HepG2 (cell line): ENCODE measurements around the gene FNIP2. TPM values are rescaled to one million over a fixed set of nuclear protein-coding genes. Genes with fewer than 3 reads are reported as not detected.
A peak's percentile ranks its signal among the peaks of the same experiment; 100 is the strongest.

Experiments used
- ATAC-seq: fragments of 200-7000 bp; cut with Tn5 transposase; 3 replicates; pipeline ENCODE4 v1.9.1; 2020; ENCODE audit warnings: mild to moderate bottlenecking, moderate library complexity
- BruUV-seq: library from RNA; stranded (reverse); fragments of 400-500 nt; replicated peaks from 2 replicates; lab custom pipeline; 2021; lab: Mats Ljungman, UMichigan
- CTCF ChIA-PET: fragments of 300-600 bp; formaldehyde crosslinking; extraction: SDS; loops from one replicate; lab custom pipeline; 2021; ENCODE audit warnings: low total read pairs, inconsistent platforms, low intra/inter-chr PET ratio; lab: Yijun Ruan, JAX
- POLR2A ChIA-PET: fragments of 350-600 bp; sonication (Branson Sonifier 250); formaldehyde crosslinking; loops from one replicate; lab custom pipeline; 2020; ENCODE audit warnings: antibody characterized with exemption, inconsistent platforms; lab: Yijun Ruan, JAX
- DNase-seq: peaks from one replicate; pipeline ENCODE4 v3.0.0-alpha.2; 2015; ENCODE audit warnings: low spot score
- FAIRE-seq: peaks from 3 replicates; lab custom pipeline; 2011; peaks lifted over from hg19 to GRCh38; lab: Jason Lieb, UNC
- H2AFZ ChIP-seq: one replicate; pipeline ENCODE4 v1.6.1; 2011; ENCODE audit warnings: low read length, inconsistent platforms
- H3K27ac ChIP-seq: fragments of 300-600 bp; 3 replicates; pipeline ENCODE4 v1.8.0; 2011; ENCODE audit warnings: mixed run types, mild to moderate bottlenecking, mixed read lengths, low read length, inconsistent platforms; ENCODE audit not compliant: insufficient read depth; ENCODE audit errors: extremely low read length
- H3K27me3 ChIP-seq, 2 experiments: fragments of 200-600 bp in 1 of 2; 2 replicates in 1 of 2; 3 replicates in 1 of 2; pipeline versions ENCODE4 v1.6.0 to v1.8.0; 2011; ENCODE audit warnings: low read length in 2 of 2, mild to moderate bottlenecking in 2 of 2, moderate library complexity in 2 of 2, inconsistent platforms in 1 of 2; ENCODE audit not compliant: insufficient read depth in 2 of 2, control insufficient read depth in 1 of 2
- H3K36me3 ChIP-seq, 2 experiments: fragments of 200-600 bp in 1 of 2; replicated peaks in 1 of 2; 2 replicates in 1 of 2; 3 replicates in 1 of 2; pipeline versions ENCODE4 v1.5.1 to v1.8.0; 2011; ENCODE audit warnings: low read length in 2 of 2, inconsistent platforms in 1 of 2; ENCODE audit not compliant: insufficient read depth in 2 of 2, control insufficient read depth in 1 of 2
- H3K4me1 ChIP-seq: 2 replicates; pipeline ENCODE4 v1.5.1; 2012; ENCODE audit warnings: low read length, inconsistent platforms; ENCODE audit not compliant: insufficient read depth
- H3K4me2 ChIP-seq: 2 replicates; pipeline ENCODE4 v1.6.0; 2011; ENCODE audit warnings: low read depth, low read length, inconsistent platforms
- H3K4me3 ChIP-seq, 3 experiments: fragments of 200-600 bp in 1 of 3; sonication (generic), shearing (Covaris generic) in 1 of 3; replicated peaks in 1 of 3; 2 replicates each; pipeline ENCODE4 v1.5.1; 2011 to 2016; ENCODE audit warnings: low read length in 3 of 3, inconsistent platforms in 2 of 3, low read depth in 2 of 3, mild to moderate bottlenecking in 2 of 3, control low read depth in 1 of 3, mixed read lengths in 1 of 3; ENCODE audit not compliant: insufficient read depth in 1 of 3
- H3K79me2 ChIP-seq: one replicate; pipeline ENCODE4 v1.6.1; 2011; ENCODE audit warnings: low read length, inconsistent platforms; ENCODE audit not compliant: insufficient read depth
- H3K9ac ChIP-seq: 2 replicates; pipeline ENCODE4 v1.6.0; 2011; ENCODE audit warnings: mild to moderate bottlenecking, low read depth, low read length, inconsistent platforms; ENCODE audit not compliant: insufficient read depth
- H3K9me3 ChIP-seq: 2 replicates; pipeline ENCODE4 v1.5.1; 2012; ENCODE audit warnings: mild to moderate bottlenecking, low read length
- H4K20me1 ChIP-seq: 2 replicates; pipeline ENCODE4 v1.6.0; 2011; ENCODE audit warnings: inconsistent platforms, mild to moderate bottlenecking, low read length, moderate library complexity; ENCODE audit not compliant: insufficient read depth
- DPF2 ChIP-seq: sonication (generic); formaldehyde crosslinking; IDR thresholded peaks from 2 replicates; pipeline ENCODE4 v1.4.0; 2020; ENCODE audit warnings: mild to moderate bottlenecking, low read depth, missing genetic modification reagents, borderline replicate concordance
- FOSL2 ChIP-seq: sonication (generic); formaldehyde crosslinking; IDR thresholded peaks from 2 replicates; pipeline ENCODE4 v1.4.0; 2020; ENCODE audit warnings: missing genetic modification reagents
- FOXK2 ChIP-seq: fragments of 450-650 bp; IDR thresholded peaks from 2 replicates; pipeline ENCODE4 v1.6.1; 2016
- MAFF ChIP-seq: IDR thresholded peaks from 2 replicates; pipeline ENCODE4 v1.6.1; 2011; ENCODE audit warnings: low read depth, low read length, improper control_type of control experiment
- MAFK ChIP-seq, 2 experiments: IDR thresholded peaks in 1 of 2; conservative IDR thresholded peaks in 1 of 2; 2 replicates each; pipeline ENCODE4 v1.6.1; 2011; ENCODE audit warnings: improper control_type of control experiment in 2 of 2, low read length in 2 of 2
- SOX6 ChIP-seq, 2 experiments: fragments of 450-650 bp in 1 of 2; sonication (generic) in 1 of 2; formaldehyde crosslinking in 1 of 2; IDR thresholded peaks; 2 replicates each; pipeline versions ENCODE4 v1.4.0 to v1.6.1; 2017 to 2020; ENCODE audit warnings: antibody characterized with exemption in 1 of 2, mild to moderate bottlenecking in 1 of 2, missing genetic modification reagents in 1 of 2
- ZNF124 ChIP-seq: sonication (generic); formaldehyde crosslinking; IDR thresholded peaks from 2 replicates; pipeline ENCODE4 v1.4.0; 2020; ENCODE audit warnings: missing genetic modification reagents
- ZNF160 ChIP-seq: sonication (generic); formaldehyde crosslinking; IDR thresholded peaks from 2 replicates; pipeline ENCODE4 v1.8.0; 2022; ENCODE audit warnings: mild to moderate bottlenecking, inconsistent platforms, missing genetic modification reagents
- ZNF790 ChIP-seq: sonication (generic); formaldehyde crosslinking; IDR thresholded peaks from 2 replicates; pipeline ENCODE4 v1.8.0; 2022; ENCODE audit warnings: missing genetic modification reagents, mild to moderate bottlenecking, borderline replicate concordance
- WGBS: methylation state at CpG from one replicate; pipeline ENCODE4 v1.1.6; 2017; ENCODE audit warnings: low lambda C conversion rate; 5-methylcytosine and 5-hydroxymethylcytosine counted together
- in situ Hi-C: cut with HindIII; loops from 2 replicates; pipeline ENCODE4 v1.10.0; 2017; ENCODE audit warnings: low pct_unique_long_range_greater_than_20kb; ENCODE audit not compliant: extremely low pct_ligation_motif_present
- intact Hi-C: fragments of 100-400 bp; cut with micrococcal nuclease; formaldehyde crosslinking; loops from one replicate; pipeline ENCODE4 v1.10.0; 2022; ENCODE audit not compliant: unreplicated experiment
- polyA plus RNA-seq, 8 experiments: library from polyadenylated mRNA; depleted of rRNA in 3 of 8; stranded (reverse) in 7 of 8; unstranded in 1 of 8; fragments of >200 nt; fragmentation: Illumina TruSeq in 4 of 8; extraction: Trizol in 4 of 8; gene quantifications; 2 replicates each; pipeline versions ENCODE4 v1.2.1 to v1.2.3, GENCODE V29; 2011 to 2016; ENCODE audit warnings: low read depth in 4 of 8, missing spikeins in 1 of 8, mixed read lengths in 1 of 8; ENCODE audit not compliant: insufficient read depth in 1 of 8
- total RNA-seq, 5 experiments: library from RNA; depleted of rRNA; stranded (reverse); fragments of >200 nt; fragmentation: Illumina TruSeq; extraction: Trizol; gene quantifications; 2 replicates each; pipeline ENCODE4 v1.2.3, GENCODE V29; 2016; ENCODE audit warnings: low read depth in 1 of 5
- TF ChIP-seq, protein P1 (sequence below): sonication (generic); formaldehyde crosslinking; IDR thresholded peaks from 2 replicates; pipeline ENCODE4; 2020; ENCODE audit warnings: missing genetic modification reagents, mild to moderate bottlenecking, borderline replicate concordance

The FNIP2 gene
- total and polyA plus RNA-seq, 2 of the 13 experiments (the other 11 are each of a cell fraction or from before 2014, with no cell fraction given) = 15.5 to 21.0 TPM

DNA sequence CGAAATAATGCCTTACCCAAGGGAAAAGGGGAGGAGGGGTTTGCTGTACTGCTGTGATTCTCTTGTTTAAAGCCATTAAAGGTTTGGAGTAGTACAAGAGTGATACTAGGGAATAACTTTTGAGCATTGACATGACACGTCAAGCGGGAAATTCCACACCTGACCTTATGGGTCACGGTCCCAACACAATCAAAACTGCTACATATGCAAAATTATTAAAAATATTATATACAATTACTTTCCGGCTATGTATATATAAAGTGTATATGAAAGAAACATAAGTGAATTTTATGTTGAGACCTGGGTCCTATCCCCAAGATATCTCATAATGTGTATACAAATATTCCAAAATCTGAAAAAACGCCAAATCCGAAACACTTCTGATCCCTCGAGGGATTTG lies 21.0 kb downstream of the FNIP2 start:
- no peak overlapping the region for H3K4me2 ChIP-seq
- WGBS = 97% methylated on average over 8 of the region's 8 CpGs
- H3K9me3 ChIP-seq = no peaks in the 10 kb centered on the region
- H3K27ac ChIP-seq = no peak overlapping the region
- no peaks in the 10 kb centered on the region for H3K36me3 ChIP-seq
- ATAC-seq (no peak), FAIRE-seq (no peak), DNase-seq (no peak)
- no TSS peak for BruUV-seq
- POLR2A ChIA-PET = no interaction called here
- no peaks in the 10 kb centered on the region; the same call in none of the 2 replicates for H4K20me1 ChIP-seq
- no peak overlapping the region for H3K9ac ChIP-seq
- H3K27me3 ChIP-seq = no peaks in the 10 kb centered on the region
- H2AFZ ChIP-seq = no peak overlapping the region
- H3K4me3 ChIP-seq = no peak overlapping the region
- in situ Hi-C loops = no loop called here
- intact Hi-C loops = no loop called here
- TF ChIP-seq MAFK (conservative IDR thresholded peaks at IDR 0.05 in 1 of 2, IDR thresholded peaks at IDR 0.05 in 1 of 2; ENCODE audit: low read length in 2 of 2) (peak in 1 of 2 experiments; percentile 59; a peak in 3 of 4 replicates), MAFF (0 out of 2 replicates have a peak, but pooled peaks have one; percentile 6)
- TF ChIP-seq, protein P1, sequence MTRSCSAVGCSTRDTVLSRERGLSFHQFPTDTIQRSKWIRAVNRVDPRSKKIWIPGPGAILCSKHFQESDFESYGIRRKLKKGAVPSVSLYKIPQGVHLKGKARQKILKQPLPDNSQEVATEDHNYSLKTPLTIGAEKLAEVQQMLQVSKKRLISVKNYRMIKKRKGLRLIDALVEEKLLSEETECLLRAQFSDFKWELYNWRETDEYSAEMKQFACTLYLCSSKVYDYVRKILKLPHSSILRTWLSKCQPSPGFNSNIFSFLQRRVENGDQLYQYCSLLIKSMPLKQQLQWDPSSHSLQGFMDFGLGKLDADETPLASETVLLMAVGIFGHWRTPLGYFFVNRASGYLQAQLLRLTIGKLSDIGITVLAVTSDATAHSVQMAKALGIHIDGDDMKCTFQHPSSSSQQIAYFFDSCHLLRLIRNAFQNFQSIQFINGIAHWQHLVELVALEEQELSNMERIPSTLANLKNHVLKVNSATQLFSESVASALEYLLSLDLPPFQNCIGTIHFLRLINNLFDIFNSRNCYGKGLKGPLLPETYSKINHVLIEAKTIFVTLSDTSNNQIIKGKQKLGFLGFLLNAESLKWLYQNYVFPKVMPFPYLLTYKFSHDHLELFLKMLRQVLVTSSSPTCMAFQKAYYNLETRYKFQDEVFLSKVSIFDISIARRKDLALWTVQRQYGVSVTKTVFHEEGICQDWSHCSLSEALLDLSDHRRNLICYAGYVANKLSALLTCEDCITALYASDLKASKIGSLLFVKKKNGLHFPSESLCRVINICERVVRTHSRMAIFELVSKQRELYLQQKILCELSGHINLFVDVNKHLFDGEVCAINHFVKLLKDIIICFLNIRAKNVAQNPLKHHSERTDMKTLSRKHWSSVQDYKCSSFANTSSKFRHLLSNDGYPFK (CRISPR knock-in tag) = no peak
- peaks cover 80% of the 10 kb centered on the region for H3K79me2 ChIP-seq
- H3K4me1 ChIP-seq = peaks cover 69% of the 10 kb centered on the region
- CTCF ChIA-PET = no interaction called here

DNA sequence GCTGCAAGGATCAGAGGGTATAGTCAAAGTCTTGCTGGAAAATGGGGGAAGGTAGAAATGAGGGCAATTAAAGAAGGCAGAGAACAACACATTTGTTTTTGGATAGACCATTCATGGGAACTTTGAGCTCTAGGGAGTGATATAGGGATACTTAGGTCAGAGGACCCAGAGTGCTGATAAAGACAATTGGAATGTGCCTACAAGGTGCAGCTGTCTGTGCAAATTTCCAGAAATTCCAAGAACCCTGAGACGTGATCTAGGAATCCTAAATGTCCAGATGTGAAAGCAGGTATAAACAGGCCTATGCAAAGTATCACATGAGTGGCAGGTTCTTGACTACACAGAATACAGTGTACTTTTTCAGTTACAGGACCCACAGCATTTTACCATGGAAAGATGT lies 24.2 kb downstream of the FNIP2 start:
- Histone ChIP-seq H3K79me2 (peaks cover 72% of the 10 kb centered on the region), H3K4me3 (no peak overlapping the region), H3K9me3 (no peaks in the 10 kb centered on the region), H3K27ac (no peak overlapping the region), H3K27me3 (no peaks in the 10 kb centered on the region), H3K9ac (no peak overlapping the region), H3K4me1 (peaks cover 51% of the 10 kb centered on the region), H2AFZ (no peak overlapping the region), H3K4me2 (no peak overlapping the region), H3K36me3 (0 out of 5 replicates have a peak, but pooled peaks cover 0 to 4% of the 10 kb centered on the region in 2 experiments), H4K20me1 (no peaks in the 10 kb centered on the region; the same call in none of the 2 replicates)
- in situ Hi-C loops (no loop called here), intact Hi-C loops (no loop called here)
- CTCF ChIA-PET = no interaction called here
- no peak for FAIRE-seq
- WGBS = 88% methylated on average over 1 of the region's 1 CpG
- BruUV-seq = no TSS peak
- DNase-seq = no peak
- ATAC-seq = peak; percentile 44
- TF ChIP-seq FOSL2 (CRISPR knock-in tag) (0 out of 2 replicates have a peak, but pooled peaks have one; percentile 20), ZNF124 (no peak), FOXK2 (no peak), SOX6 (IDR thresholded peaks at IDR 0.05) (no peak), SOX6 (CRISPR knock-in tag; IDR thresholded peaks at IDR 0.05) (no peak), DPF2 (CRISPR knock-in tag) (no peak), ZNF790 (CRISPR knock-in tag) (no peak), ZNF160 (CRISPR knock-in tag) (no peak)
- POLR2A ChIA-PET = interaction anchor here (1.2 kb wide), 1 partner anchor 24 kb away, joined by 3 read pairs; the partner anchor contains the start of gene FNIP2
